Measurements from ENCODE around the gene NPM1.
A peak's percentile ranks its signal among the peaks of the same experiment; 100 is the strongest.
"Not testable (repeated sequence)": the region's sequence is repeated elsewhere in the genome, so short reads cannot be mapped to it uniquely, and the experiment has no call there.

NPM1 gene

DNA sequence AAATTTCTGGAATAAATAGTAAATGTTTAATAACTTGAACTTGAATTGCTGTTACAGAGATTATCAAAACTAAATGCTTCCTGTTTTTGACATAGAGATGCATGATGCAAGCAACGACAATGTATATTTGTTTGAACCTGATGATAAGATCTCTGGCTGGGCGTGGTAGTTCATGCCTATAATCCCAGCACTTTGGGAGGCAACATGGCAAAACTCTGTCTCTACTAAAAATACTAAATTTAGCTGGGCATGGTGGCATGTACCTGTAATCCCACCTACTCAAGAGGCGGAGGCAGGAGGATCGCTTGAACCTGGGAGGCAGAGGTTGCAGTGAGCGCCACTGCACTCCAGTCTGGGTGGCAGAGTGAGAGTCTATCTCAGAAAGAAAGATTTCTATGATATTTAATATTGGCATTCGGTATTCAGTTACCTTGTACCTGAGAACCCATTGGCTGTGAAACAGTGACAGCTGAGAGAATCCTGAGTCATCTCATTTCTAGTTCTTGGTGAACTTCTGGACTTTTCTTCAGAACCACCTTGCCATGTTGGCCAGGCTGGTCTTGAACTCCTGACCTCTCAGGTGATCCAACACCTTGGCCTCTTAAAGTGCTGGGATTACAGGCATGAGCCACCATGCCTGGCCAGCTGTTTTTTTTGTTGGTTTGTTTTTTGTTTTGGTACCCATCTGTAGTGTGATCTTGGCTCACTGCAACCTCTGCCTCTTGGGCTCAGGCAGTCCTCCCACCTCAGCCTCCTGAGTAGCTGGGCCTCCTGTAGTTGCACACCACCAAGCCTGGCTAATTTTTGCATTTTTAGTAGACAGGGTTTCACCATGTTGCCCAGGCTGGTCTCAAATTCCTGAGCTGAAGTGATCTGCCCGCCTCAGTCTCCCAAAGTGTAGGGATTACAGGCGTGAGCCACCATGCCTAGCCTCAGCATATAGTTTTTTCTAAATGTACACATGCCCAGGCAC, 21.8 kb downstream of the NPM1 start:
- TF ChIP-seq, protein P1, sequence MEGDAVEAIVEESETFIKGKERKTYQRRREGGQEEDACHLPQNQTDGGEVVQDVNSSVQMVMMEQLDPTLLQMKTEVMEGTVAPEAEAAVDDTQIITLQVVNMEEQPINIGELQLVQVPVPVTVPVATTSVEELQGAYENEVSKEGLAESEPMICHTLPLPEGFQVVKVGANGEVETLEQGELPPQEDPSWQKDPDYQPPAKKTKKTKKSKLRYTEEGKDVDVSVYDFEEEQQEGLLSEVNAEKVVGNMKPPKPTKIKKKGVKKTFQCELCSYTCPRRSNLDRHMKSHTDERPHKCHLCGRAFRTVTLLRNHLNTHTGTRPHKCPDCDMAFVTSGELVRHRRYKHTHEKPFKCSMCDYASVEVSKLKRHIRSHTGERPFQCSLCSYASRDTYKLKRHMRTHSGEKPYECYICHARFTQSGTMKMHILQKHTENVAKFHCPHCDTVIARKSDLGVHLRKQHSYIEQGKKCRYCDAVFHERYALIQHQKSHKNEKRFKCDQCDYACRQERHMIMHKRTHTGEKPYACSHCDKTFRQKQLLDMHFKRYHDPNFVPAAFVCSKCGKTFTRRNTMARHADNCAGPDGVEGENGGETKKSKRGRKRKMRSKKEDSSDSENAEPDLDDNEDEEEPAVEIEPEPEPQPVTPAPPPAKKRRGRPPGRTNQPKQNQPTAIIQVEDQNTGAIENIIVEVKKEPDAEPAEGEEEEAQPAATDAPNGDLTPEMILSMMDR (IDR thresholded peaks at IDR 0.05; ENCODE audit: low read depth, low read length), result no peak
- DNase-seq (ENCODE audit: extremely low read depth, low read depth), result no peak

DNA sequence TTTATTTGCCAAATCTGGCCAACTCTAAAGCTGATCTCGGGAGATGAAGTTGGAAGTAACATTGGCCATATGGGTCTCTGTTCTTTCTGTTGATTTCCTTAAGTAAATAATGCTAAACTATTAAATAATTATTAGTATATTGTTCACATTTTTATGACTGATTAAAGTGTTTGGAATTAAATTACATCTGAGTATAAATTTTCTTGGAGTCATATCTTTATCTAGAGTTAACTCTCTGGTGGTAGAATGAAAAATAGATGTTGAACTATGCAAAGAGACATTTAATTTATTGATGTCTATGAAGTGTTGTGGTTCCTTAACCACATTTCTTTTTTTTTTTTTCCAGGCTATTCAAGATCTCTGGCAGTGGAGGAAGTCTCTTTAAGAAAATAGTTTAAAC, 22.5 kb downstream of the NPM1 start:
- TF ChIP-seq, protein P1 (IDR thresholded peaks at IDR 0.05; ENCODE audit: low read depth, low read length), result no peak
- no peak for DNase-seq (ENCODE audit: extremely low read depth, low read depth)

DNA sequence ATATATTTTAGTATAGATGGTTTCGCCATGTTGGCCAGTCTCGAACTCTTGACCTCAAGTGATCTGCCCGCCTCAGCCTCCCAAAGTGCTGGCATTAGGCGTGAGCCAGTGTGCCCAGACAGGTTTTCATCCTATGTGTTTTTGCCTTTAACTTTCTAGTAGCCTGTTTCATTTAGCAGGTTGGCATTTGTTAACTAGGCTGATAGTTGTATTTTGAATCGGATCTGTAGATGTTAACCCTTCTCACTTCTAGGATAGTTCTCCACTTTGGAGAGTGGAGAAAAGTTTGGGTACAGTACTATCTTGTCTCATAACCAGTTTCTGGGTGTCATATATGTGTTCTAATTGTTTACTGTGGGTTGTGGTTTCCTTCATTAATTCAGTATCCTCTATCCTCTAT, 24.5 kb downstream of the NPM1 start:
- DNase-seq (ENCODE audit: extremely low read depth, low read depth), result no peak
- TF ChIP-seq, protein P1 (IDR thresholded peaks at IDR 0.05; ENCODE audit: low read depth, low read length), result no peak

DNA sequence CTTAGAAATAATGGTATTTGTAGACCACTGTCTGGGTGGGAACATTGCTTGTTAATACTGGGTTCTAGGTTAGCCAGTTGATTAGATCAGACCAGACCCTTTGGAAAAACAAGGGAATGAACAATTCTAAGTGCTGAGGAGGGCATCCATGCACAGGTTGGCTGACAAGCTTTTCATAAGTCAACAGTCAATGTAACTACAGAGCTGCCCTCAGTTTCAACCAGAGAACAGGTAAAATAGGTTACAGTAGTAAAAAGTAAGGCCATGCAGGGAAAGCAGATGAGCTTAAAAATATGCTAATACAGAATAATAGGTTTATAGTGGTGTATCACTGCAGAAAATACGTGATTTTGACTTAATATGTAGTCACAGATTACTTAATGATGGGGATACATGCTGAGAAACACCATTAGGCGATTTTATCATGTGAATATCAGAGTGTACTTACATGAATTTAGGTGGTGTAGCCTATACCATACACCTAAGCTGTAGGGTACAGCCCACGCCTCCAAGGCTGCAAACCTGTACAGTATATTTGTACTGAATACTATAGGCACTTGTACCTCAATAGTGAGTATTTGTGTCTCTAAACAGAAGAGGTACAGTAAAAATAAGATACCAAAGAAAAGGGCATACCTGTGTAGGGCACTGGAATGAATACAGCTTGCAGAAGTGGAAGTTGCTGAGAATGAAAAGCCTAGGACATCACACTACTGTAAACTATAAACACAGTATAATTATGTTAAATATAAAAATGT, 25.7 kb downstream of the NPM1 start:
- TF ChIP-seq, protein P1 (IDR thresholded peaks at IDR 0.05; ENCODE audit: low read depth, low read length), result no peak
- DNase-seq (ENCODE audit: extremely low read depth, low read depth), result no peak

DNA sequence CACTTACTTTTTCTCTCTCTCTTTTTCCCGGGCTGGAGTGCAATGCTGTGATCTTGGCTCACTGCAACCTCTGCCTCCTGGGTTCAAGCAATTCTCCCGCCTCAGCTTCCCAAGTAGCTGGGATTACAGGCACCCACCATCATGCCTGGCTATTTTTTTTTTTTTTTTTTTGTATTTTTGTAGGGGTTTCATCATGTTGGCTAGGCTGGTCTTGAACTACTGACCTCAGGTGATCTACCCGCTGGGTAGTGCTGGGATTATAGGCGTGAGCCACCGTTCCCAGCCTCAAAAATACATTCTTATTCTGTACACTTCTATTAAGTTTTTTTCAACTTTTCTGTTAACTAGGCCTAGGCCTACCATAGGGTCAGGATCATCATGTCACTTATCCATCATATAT, 26.3 kb downstream of the NPM1 start:
- not testable (repeated sequence) for DNase-seq (ENCODE audit: extremely low read depth, low read depth)

DNA sequence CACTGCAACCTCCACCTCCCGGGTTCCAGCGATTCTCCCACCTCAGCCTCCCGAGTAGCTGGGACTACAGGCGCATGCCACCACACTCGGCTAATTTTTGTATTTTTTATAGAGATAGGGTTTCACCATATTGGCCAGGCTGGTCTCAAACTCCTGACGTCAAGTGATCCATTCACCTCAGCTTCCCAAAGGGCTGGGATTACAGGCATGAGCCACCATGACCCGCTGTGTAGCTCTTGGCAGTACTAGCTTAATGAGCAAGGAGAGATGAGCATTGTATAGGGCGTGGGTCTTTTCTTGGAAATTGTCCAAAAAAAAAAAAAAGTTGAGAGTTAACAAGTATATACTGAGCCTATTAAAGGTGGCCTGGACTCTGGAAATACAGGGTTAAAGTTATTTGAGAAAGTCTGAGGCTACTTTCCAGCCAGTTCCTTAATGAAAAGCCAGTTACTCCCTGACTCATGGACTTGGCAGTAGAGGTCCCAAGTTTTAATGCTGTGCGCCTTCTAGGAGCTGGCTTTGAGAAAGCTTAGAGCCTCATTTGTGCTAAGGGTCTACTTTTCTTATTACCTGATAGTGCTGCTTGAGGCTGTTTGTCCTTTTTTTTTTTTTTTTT, 27.6 kb downstream of the NPM1 start:
- TF ChIP-seq, protein P1 (IDR thresholded peaks at IDR 0.05; ENCODE audit: low read depth, low read length), result no peak
- DNase-seq (ENCODE audit: extremely low read depth, low read depth), result peak; percentile 30

DNA sequence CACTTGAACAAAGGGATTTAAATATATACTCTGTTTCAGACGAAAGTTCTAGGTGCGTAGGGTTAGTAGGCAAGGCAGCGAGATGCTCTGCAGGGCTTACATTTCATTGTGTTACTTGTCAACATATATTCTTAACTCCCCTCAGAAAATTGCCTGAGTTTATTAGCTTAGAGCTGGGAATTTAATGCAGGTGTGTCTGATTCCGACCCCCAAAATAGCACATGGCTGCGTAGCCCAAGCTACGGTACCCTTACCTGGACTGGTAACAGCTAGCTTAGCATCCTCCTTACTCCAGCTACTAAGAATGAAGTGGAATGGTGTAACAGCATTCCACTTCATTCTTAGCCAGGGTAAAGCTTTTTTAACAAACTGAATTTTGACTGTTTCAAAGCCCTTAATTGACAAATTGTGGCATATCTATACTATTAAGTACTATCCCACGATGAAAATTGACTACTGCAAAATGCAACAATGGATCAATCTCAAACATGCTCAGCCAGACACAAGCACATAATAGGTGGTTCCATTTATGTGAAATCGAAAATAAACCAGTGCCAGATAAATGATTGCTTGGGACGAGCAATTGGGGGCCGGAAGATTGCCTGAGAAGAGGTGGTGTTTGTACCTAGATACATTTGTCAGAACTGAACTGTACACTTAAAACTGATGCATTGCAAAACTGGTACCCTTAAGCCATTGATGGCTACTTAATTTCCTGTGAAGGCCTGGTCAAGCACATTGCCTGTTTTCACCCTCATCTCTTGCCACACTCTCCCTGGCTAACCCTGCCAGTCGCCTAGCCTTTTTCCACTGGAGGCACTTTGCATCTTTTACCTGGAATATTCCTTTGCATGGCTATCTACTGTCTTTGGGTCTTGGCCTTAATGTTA, 28.8 kb downstream of the NPM1 start:
- TF ChIP-seq, protein P1 (IDR thresholded peaks at IDR 0.05; ENCODE audit: low read depth, low read length), result no peak
- DNase-seq (ENCODE audit: extremely low read depth, low read depth), result no peak

All from AG09319 (cell line).